Hematopoietic multipotent progenitor cell treated with erythropoietin and hydrocortisone succinate and interleukin-3 and kit ligand, for 6 days (in vitro differentiated cells): ENCODE data around the gene PNPLA2.

Experiments used
- DNase-seq: peaks from one replicate; pipeline ENCODE4 v3.0.0-alpha.2; 2015

The PNPLA2 gene, protein sequence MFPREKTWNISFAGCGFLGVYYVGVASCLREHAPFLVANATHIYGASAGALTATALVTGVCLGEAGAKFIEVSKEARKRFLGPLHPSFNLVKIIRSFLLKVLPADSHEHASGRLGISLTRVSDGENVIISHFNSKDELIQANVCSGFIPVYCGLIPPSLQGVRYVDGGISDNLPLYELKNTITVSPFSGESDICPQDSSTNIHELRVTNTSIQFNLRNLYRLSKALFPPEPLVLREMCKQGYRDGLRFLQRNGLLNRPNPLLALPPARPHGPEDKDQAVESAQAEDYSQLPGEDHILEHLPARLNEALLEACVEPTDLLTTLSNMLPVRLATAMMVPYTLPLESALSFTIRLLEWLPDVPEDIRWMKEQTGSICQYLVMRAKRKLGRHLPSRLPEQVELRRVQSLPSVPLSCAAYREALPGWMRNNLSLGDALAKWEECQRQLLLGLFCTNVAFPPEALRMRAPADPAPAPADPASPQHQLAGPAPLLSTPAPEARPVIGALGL

DNA sequence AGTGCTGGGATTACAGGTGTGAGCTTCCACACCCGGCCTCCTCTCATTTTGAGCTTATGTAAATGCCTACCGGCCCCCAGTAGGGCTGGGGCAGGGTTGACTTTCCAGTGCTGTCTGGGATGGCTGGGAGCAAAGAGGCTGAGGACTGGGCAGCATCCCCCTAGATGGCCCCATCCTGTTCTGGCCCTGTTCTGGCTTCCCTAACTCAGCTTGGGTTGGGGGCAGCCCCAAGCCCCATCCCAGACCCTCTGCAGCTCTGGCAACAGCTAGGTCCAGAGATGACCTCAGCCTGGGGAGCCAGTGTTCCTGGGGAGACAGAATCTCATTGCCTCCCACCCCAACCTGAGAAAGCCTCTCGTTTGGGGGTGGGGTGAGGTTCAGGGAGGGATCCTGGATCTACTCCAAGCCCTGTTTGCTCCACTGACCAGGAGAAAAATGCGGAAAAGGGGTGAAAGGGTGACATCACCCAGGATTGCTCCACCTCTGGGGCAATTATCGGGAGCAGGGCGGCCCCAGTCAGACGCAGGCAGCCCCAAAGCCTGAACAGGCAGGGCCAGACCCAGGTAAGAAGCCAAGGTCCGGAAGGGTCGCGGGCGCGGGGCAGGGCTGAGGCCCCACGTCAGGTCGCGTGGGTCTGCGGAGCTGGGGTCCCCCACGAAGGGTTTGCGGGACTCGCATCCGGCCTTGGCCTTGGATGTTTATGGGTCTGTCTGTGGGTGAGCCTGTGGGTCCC, at the start of gene PNPLA2:
Gene PNPLA2 (plus strand): TSS at position 519 of the 733 bp plus-strand sequence. CDS start 805 bp downstream, outside the sequence.
- DNase-seq: no peak

GRCh38 chr11:769887-770641, 48.6 kb upstream of the PNPLA2 start:
- DNase-seq: no peak

DNA sequence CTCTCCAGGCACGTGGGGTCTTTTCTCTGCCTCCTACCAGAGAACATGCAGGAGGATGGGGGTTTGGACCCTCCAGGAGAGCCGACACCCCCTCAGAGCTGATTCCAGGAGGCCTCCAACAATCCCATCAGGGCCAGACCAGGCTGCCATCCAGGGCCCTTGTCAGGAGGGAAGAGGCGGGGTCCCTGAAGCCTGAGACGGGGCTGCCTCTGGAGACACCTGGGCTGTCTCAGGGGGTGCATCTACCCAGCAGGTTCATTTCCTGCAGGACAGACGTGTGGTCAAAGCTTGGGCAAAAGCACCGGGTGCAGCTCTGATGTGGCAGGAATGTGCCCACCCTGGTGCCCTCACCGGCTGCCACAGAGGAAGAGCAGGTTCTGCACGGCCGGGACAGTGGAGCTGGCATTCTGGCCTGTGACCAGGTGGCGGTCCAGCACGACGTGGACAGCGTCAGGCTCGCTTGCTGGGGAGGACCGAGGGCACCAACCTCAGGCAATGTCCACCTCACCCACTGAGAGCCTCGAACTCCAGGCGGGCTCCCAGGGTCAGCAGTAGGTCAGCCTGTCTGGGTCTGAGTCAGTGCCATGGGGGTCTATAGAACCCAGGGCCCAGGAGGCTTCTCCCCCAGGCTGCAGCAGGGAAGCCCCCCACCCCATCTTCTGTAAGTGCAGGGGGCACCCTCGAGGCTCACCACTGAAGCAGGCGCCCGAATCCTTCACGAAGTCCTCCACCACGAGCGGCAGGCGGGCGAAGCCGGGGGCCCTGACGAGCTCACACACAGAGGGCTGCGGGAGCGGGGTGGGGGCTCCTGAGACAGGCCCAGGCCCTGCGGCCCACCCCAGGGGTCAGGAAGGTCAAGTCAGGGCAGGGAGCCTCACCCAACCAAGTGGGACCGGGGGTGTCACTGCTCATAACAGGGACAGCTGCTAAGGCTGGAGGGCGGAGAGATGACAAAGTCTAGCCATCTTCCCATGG, 47.8 kb upstream of the PNPLA2 start:
- no peak for DNase-seq

GRCh38 chr11:771617-772204, 47.0 kb upstream of the PNPLA2 start:
- DNase-seq: no peak

- DNase-seq: no peak
These were observed 46.0 kb upstream of the PNPLA2 start for GRCh38 chr11:772429-773390.

DNA sequence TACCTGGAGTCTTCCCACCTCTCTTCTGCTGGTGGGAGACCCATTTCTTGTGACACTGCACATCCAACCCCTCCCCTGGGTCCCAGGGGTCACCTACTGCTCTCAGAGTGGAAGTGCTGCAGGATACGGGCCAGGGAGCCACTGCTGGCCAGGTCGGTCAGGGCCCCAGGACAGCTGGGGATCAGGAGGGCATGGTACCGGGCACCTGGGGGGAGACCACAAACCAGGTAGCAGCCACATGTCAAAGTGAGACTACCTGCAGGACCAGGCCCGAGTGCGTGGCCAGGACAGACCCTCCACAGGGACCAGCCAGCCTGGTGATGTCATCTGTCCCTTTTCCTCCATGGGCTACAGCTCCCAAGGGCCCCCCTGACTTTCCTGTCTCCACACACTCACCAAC, 45.3 kb upstream of the PNPLA2 start:
- DNase-seq: no peak

- DNase-seq: no peak
These were observed 44.9 kb upstream of the PNPLA2 start for GRCh38 chr11:773830-774229.

GRCh38 chr11:774873-775592, 43.7 kb upstream of the PNPLA2 start:
- no peak for DNase-seq

GRCh38 chr11:776263-776560, 42.5 kb upstream of the PNPLA2 start:
- no peak for DNase-seq

- peak; percentile 61 for DNase-seq
These were observed 42.0 kb upstream of the PNPLA2 start for GRCh38 chr11:776561-777287.

DNA sequence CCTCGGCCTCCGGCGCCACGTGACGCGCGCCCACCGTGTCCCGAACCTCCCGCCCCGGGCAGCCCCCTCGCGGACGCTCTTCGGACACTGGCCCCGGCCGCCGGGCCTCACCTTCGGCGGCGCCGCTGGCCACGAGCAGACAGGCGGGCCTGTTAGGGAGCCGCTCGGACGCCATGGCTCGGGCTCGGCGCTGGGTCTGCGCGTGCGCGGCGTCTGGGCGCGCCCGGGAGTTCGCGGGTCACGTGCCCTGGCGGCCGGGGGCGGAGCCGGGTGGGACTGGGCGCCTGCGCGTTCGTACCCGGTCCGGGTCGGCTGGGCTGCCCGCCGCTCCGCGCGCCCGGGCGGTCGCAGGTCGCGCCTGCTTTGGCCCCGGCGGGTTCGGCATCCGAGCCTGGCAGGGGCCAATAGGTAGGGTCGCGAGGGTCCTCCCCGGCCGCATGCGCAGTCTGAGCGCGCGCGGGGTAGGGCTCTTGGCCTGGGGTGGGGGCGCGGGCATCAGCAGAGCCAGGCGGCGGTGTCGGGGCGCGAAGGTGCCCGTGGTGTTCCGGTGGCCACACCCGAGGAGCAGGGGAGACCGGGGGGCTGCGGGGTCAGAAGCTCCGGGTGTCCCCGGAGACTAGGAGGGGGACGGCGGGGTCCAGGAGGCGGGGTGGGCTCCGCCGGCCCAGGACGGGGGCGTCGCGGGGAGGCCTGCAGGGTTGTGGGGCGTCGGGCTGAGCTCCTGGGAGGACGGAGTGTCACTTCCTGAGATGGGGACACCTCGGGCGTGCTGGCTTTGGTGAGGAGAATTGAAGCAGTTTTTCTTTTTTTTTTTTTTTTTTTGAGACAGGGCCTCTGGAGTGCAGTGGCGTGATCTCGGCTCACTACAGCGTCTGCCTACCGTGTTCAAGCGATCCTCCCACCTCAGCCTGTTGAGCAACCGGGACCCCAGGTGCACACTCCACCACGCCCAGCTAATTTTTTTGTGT, 41.1 kb upstream of the PNPLA2 start, which contains the start of gene GATD1:
Gene GATD1 (minus strand): TSS at position 200 of the 968 bp plus-strand sequence. CDS start 25 bp downstream, at position 175.
- DNase-seq: peak; percentile 93

- no peak for DNase-seq
These were observed 39.4 kb upstream of the PNPLA2 start for GRCh38 chr11:778976-779954.

DNA sequence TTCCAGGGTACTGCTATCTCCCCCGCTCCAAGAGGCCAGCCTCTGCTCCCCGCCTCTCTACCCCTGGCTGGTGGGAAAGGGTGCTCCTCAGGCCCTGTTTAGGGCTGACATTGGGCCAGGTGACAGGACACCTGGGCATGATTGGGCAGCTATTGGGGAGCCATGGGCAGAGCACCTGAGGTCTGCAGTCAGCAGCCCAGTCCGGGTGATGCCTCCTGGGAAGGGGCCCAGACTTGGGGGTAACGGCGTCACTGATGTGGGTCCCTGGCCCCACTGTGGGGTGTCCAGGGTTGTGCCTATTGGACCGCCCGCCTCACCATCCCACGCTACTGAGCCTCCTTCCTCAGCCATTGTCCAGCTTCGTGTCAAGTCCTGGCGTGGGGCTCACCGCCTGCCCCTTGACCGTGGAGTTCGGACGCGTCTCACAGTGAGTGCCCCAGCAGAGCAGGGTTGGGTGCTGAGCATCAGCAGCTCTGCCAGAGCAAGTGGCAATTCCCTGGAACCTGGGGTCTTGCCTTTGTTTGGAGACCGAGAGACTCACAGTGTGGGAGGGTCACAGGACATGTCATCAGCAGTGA, 38.7 kb upstream of the PNPLA2 start:
- no peak for DNase-seq

GRCh38 chr11:782264-783174, 36.2 kb upstream of the PNPLA2 start:
- DNase-seq: no peak

- peak; percentile 82 for DNase-seq
These were observed 35.1 kb upstream of the PNPLA2 start for GRCh38 chr11:783581-784015.
